ENCODE results near the gene KLF5.

The KLF5 gene

DNA sequence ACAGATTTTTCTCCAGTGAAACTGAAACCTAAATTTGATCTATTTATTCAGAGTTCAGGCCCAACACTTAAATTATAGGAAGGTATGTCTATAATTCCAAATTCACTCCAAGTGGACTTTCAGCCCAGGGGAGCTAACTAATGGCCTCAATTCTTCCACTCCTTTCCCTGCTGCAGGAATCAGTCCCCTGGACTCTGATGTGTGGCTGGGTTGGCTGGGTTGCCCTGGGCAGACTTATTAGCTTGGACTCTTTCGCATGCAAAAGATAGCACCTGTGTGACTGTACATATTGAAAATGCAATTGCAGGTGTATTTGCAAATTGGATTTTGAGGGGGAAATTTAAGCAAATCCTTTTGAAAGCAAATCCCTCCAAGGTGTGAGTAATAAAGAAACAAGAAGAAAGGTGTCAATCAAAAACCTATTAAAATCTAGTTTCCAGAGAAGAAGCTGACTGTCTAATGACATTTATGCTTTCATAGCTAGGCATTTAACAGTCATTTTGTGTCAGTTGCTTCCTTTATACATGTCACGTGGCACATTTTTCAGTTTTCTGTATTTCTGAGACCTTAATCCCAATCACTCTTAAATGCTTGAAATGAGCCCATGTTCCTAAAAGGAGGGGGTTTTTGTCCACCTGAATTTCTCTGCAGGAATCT is 42.7 kb downstream of the KLF5 start:
- TF ChIP-seq, protein P1, sequence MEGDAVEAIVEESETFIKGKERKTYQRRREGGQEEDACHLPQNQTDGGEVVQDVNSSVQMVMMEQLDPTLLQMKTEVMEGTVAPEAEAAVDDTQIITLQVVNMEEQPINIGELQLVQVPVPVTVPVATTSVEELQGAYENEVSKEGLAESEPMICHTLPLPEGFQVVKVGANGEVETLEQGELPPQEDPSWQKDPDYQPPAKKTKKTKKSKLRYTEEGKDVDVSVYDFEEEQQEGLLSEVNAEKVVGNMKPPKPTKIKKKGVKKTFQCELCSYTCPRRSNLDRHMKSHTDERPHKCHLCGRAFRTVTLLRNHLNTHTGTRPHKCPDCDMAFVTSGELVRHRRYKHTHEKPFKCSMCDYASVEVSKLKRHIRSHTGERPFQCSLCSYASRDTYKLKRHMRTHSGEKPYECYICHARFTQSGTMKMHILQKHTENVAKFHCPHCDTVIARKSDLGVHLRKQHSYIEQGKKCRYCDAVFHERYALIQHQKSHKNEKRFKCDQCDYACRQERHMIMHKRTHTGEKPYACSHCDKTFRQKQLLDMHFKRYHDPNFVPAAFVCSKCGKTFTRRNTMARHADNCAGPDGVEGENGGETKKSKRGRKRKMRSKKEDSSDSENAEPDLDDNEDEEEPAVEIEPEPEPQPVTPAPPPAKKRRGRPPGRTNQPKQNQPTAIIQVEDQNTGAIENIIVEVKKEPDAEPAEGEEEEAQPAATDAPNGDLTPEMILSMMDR (IDR thresholded peaks at IDR 0.05), result no peak
- no peak for TF ChIP-seq ZFX (IDR thresholded peaks at IDR 0.05; ENCODE audit: borderline replicate concordance)
- H3K27ac ChIP-seq, result no peak overlapping the region

GRCh38 chr13:73103238-73103637 is 44.4 kb downstream of the KLF5 start:
- TF ChIP-seq, protein P1 (IDR thresholded peaks at IDR 0.05), result no peak
- no peak for TF ChIP-seq ZFX (IDR thresholded peaks at IDR 0.05; ENCODE audit: borderline replicate concordance)

GRCh38 chr13:73106513-73107178 is 47.8 kb downstream of the KLF5 start:
- TF ChIP-seq, protein P1 (IDR thresholded peaks at IDR 0.05), result no peak
- TF ChIP-seq ZFX (IDR thresholded peaks at IDR 0.05; ENCODE audit: borderline replicate concordance), result no peak

More at GRCh38 chr13:73103238-73103637, 44.4 kb downstream of the KLF5 start:
- no peak overlapping the region for H3K27ac ChIP-seq

DNA sequence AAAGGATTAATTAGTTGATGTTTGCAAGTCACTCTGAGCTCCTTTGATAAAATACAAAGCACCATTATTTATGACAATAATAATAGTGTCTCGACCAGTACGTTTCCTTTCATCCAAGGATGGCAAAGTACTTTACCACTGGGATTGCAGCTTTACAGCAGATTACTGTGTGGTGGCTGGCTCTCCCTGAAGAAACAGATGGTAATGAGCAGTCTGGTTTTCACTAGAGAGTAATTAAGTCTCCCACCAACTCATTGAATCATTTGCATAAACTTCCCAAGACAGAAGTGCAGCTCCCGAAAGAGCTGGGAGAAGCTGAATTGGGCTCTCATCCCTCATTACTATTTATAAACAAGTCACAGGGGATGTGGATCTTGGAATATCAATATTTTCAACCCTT is 48.7 kb downstream of the KLF5 start:
- no peak overlapping the region for H3K27ac ChIP-seq
- no peak for TF ChIP-seq ZFX (IDR thresholded peaks at IDR 0.05; ENCODE audit: borderline replicate concordance)
- TF ChIP-seq, protein P1 (IDR thresholded peaks at IDR 0.05), result no peak

More at GRCh38 chr13:73106513-73107178, 47.8 kb downstream of the KLF5 start:
- H3K27ac ChIP-seq, result no peak overlapping the region

GRCh38 chr13:73107970-73108369 is 49.2 kb downstream of the KLF5 start:
- no peak overlapping the region for H3K27ac ChIP-seq
- TF ChIP-seq, protein P1 (IDR thresholded peaks at IDR 0.05), result no peak
- no peak for TF ChIP-seq ZFX (IDR thresholded peaks at IDR 0.05; ENCODE audit: borderline replicate concordance)

GRCh38 chr13:73109288-73109899 is 50.6 kb downstream of the KLF5 start:
- TF ChIP-seq, protein P1 (IDR thresholded peaks at IDR 0.05), result no peak
- no peak for TF ChIP-seq ZFX (IDR thresholded peaks at IDR 0.05; ENCODE audit: borderline replicate concordance)
- no peak overlapping the region for H3K27ac ChIP-seq

GRCh38 chr13:73109969-73110368 is 51.2 kb downstream of the KLF5 start:
- no peak for TF ChIP-seq ZFX (IDR thresholded peaks at IDR 0.05; ENCODE audit: borderline replicate concordance)
- TF ChIP-seq, protein P1 (IDR thresholded peaks at IDR 0.05), result no peak
- H3K27ac ChIP-seq, result no peak overlapping the region

Measured in 22Rv1 (cell line).